Colonic mucosa (tissue), 4 donors: ENCODE data around the gene TTLL12. TPM values are rescaled to one million over a fixed set of nuclear protein-coding genes. Genes with fewer than 3 reads are reported as not detected.
A peak's percentile ranks its signal among the peaks of the same experiment; 100 is the strongest.

ENCODE experiments used
- DNase-seq: peaks from one replicate; pipeline ENCODE4 v3.0.0-alpha.2; 2020
- H3K27ac ChIP-seq: fragments of 200-600 bp; one replicate; pipeline ENCODE4 v1.8.0; 2021
- H3K27me3 ChIP-seq: fragments of 200-600 bp; one replicate; pipeline ENCODE4 v1.8.0; 2021
- H3K36me3 ChIP-seq: fragments of 200-600 bp; one replicate; pipeline ENCODE4 v1.8.0; 2021
- H3K4me1 ChIP-seq: fragments of 200-600 bp; one replicate; pipeline ENCODE4 v1.8.0; 2021; ENCODE audit warnings: mild to moderate bottlenecking
- H3K4me3 ChIP-seq: fragments of 200-600 bp; one replicate; pipeline ENCODE4 v1.8.0; 2021
- H3K9ac ChIP-seq, 2 donors: one replicate each; pipeline ENCODE4 v1.7.0; 2013; ENCODE audit warnings: control low read depth in 2 of 2, low read depth in 2 of 2, low read length in 2 of 2
- H3K9me3 ChIP-seq: fragments of 200-600 bp; one replicate; pipeline ENCODE4 v1.8.0; 2021
- intact Hi-C: fragments of 100-400 bp; cut with DNase I; formaldehyde crosslinking; loops from one replicate; pipeline ENCODE4 v1.14.1; 2022
- total RNA-seq, 2 donors: library from RNA; stranded (reverse); fragmentation: NEBNext Ultra II Directional in 1 of 2; extraction: Animal tissue kit (Norgen Biotek cat#: 25700) in 1 of 2; gene quantifications; one replicate each; pipeline ENCODE4 v1.2.1, GENCODE V29; 2021
- TF ChIP-seq, protein P1 (sequence below): fragments of 200-600 bp; IDR thresholded peaks from one replicate; pipeline ENCODE4 v1.8.0; 2022; ENCODE audit warnings: antibody characterized with exemption, mild to moderate bottlenecking
- donor health status: healthy.
- donor health status: DM: no; HTN: no; CAD: no.
- donor health status: DM: no; HTN: no; CAD: no.

TTLL12 gene
- total RNA-seq, 2 donors from 2014 or later: 89.3 to 147 TPM

DNA sequence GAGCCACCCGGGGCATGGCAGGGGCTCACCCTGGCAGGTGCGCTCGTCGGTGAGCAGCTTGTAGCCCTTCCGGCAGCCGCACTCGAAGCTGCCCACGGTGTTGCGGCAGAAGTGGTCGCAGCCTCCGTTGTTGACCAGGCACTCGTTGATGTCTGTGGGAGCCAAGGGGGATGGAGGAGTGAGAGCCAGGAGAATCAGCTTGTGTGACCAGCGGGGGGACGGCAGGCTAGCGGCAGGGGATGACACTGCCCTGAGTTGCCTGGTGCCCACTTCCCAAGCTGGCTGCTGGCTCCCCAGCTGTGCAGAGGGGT, 44.7 kb upstream of the TTLL12 start:
- Histone ChIP-seq H3K27ac (no peak overlapping the region), H3K4me1 (no peaks in the 10 kb centered on the region), H3K27me3 (no peaks in the 10 kb centered on the region), H3K9ac (no peak overlapping the region), H3K4me3 (no peak overlapping the region), H3K9me3 (no peaks in the 10 kb centered on the region), H3K36me3 (no peaks in the 10 kb centered on the region)
- intact Hi-C loops: loop anchor here (2.0 to 5.0 kb wide), 2 partner anchors 116 to 153 kb away; no protein-coding TSS in a partner anchor
- DNase-seq: no peak
- TF ChIP-seq, protein P1, sequence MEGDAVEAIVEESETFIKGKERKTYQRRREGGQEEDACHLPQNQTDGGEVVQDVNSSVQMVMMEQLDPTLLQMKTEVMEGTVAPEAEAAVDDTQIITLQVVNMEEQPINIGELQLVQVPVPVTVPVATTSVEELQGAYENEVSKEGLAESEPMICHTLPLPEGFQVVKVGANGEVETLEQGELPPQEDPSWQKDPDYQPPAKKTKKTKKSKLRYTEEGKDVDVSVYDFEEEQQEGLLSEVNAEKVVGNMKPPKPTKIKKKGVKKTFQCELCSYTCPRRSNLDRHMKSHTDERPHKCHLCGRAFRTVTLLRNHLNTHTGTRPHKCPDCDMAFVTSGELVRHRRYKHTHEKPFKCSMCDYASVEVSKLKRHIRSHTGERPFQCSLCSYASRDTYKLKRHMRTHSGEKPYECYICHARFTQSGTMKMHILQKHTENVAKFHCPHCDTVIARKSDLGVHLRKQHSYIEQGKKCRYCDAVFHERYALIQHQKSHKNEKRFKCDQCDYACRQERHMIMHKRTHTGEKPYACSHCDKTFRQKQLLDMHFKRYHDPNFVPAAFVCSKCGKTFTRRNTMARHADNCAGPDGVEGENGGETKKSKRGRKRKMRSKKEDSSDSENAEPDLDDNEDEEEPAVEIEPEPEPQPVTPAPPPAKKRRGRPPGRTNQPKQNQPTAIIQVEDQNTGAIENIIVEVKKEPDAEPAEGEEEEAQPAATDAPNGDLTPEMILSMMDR: no peak

DNA sequence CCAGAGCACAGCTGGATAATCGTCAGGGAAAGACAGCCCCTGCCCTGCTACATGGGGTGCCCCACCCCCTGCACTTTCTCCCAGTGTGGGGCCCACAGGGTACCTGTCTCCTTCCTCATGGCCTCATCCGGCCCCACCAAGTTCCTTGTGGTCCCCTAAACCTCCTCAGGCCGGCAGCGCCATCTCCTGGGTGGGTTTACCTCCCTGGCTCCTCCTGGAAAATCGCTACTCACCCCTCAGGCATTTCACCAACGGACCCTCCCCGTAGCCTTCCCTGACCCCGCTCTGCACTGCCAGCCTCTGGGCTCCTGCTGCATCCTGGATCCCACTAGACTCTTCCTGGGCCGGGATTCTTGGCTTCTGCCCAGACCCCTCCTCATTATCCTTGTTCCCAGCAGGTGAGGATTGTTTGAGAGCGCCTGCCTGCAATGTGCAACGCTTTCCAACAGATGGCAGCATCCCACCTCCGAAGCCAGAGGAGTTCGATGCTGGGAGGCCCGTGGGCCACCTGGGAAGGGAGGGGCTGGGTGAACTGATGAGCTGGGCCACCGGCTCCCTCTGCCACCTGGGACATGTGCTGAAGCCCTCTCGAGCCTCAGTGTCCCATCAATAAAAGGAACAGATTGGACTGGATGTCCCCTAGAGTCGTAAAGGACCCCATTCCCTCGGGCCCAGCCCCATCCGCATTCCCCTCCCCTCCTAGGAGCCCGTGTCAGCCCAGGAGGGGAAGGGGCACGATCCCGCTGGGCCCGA, 44.2 kb upstream of the TTLL12 start:
- Histone ChIP-seq H3K27me3 (no peaks in the 10 kb centered on the region), H3K4me3 (no peak overlapping the region), H3K9ac (no peak overlapping the region), H3K27ac (no peak overlapping the region), H3K9me3 (no peaks in the 10 kb centered on the region), H3K36me3 (no peaks in the 10 kb centered on the region), H3K4me1 (no peaks in the 10 kb centered on the region)
- TF ChIP-seq, protein P1: peak; percentile 86
- DNase-seq: peak; percentile 55
- intact Hi-C loops: loop anchor here (2.0 to 5.0 kb wide), 2 partner anchors 116 to 154 kb away; no protein-coding TSS in a partner anchor

DNA sequence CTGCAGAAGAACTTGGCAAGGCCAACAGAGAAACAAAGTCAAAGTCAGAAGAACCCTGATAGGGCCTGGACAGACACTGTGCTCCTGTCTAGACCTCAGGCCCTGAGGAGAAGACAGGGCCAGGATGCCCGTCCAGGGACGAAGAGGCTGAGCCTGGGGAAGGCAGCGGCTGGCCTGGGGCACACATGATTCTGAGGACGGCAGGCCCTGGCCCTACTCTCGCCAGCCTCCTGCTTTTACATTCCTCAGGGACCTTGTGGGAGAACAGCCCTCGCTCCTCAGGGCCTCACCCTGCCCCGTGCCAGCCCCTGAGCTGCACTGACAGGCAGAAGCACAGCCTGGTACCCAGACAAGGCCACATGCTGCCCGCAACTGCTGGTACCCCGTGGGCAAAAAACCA, 43.6 kb upstream of the TTLL12 start:
- H3K4me3 ChIP-seq: no peak overlapping the region
- no peaks in the 10 kb centered on the region for H3K4me1 ChIP-seq
- H3K9me3 ChIP-seq: no peaks in the 10 kb centered on the region
- TF ChIP-seq, protein P1: no peak
- H3K27me3 ChIP-seq: no peaks in the 10 kb centered on the region
- H3K36me3 ChIP-seq: no peaks in the 10 kb centered on the region
- no peak overlapping the region for H3K27ac ChIP-seq
- intact Hi-C loops: loop anchor here (2.0 to 5.0 kb wide), 2 partner anchors 117 to 154 kb away; no protein-coding TSS in a partner anchor
- H3K9ac ChIP-seq: no peak overlapping the region
- no peak for DNase-seq

DNA sequence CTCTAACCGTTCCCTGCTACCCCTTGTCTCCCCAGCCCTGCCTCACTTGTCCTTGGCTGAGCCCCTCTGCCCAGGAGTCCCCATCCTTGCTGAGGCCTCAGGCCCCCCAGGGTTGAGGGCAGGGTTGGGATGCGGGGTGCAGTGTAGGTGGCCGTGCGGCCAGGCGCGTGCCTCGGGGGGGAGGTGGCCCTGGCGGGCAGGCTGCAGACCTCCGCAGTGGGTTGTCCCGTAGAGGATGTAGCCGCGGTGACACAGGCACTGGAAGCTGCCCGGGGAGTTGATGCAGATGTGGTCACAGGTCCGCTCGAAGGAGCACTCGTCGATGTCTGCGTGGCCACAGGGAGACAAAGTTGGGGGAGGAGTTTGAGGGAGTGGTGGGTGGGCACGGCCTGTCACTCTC, 41.9 kb upstream of the TTLL12 start:
- Histone ChIP-seq H3K9me3 (no peaks in the 10 kb centered on the region), H3K4me1 (no peaks in the 10 kb centered on the region), H3K4me3 (no peak overlapping the region), H3K27me3 (no peaks in the 10 kb centered on the region), H3K27ac (no peak overlapping the region), H3K9ac (no peak overlapping the region), H3K36me3 (no peaks in the 10 kb centered on the region)
- no peak for DNase-seq
- intact Hi-C loops: no loop called here
- TF ChIP-seq, protein P1: no peak

DNA sequence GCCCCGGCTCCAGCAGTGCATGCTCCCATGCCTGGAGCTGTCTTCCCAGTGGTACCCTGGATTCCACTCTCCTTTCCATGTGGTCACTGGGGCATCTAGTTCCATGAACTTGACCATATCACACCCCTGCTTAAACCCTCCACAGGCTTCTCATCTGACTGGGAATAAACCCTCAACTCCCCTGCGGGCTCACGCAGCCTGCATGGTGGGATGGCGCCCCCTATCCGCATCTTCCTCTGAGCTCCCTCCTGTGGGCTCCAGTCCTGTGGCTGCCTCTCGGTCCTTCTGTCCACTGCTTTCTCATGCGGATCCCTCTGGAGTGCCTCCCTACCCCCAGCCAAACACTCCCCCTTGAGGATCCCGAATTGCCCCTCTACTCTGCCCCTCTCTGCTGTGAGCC, 41.4 kb upstream of the TTLL12 start:
- no peaks in the 10 kb centered on the region for H3K9me3 ChIP-seq
- H3K4me1 ChIP-seq: no peaks in the 10 kb centered on the region
- H3K27me3 ChIP-seq: no peaks in the 10 kb centered on the region
- no peaks in the 10 kb centered on the region for H3K36me3 ChIP-seq
- H3K4me3 ChIP-seq: no peak overlapping the region
- no peak overlapping the region for H3K27ac ChIP-seq
- DNase-seq: peak; percentile 28
- no peak overlapping the region for H3K9ac ChIP-seq
- TF ChIP-seq, protein P1: no peak
- intact Hi-C loops: no loop called here
